ENCODE data around the gene ZNF189. TPM values are rescaled to one million over a fixed set of nuclear protein-coding genes. Genes with fewer than 3 reads are reported as not detected.

The ZNF189 gene
- total RNA-seq, 1 experiment from 2014 or later: 15.5 TPM

DNA sequence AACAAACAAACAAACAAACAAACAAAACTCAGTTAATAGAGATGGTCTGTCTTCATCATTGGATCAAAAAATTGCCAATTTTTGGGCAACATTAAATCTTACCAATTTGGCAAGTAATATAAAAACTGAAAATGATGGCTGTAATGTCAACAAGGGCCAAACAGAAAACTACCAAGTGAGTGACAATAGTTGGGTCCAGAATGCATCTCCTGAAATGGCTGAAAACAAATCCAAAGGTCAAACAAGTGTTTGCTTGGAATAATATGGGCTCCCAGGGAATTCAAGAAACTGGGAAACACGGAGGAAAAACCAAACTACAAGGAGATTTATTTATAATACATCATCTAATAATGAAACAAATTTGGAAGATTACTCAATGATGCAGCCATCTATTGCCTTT is 39.0 kb upstream of the ZNF189 start:
- H3K4me1 ChIP-seq (ENCODE audit: low read length): no peaks in the 10 kb centered on the region
- H3K4me3 ChIP-seq (ENCODE audit: low read length): no peak overlapping the region
- H3K4me2 ChIP-seq (ENCODE audit: low read depth, low read length, poor library complexity, severe bottlenecking): no peak overlapping the region
- H2AFZ ChIP-seq (ENCODE audit: low read length): no peak overlapping the region
- H3K27ac ChIP-seq (ENCODE audit: low read length): no peak overlapping the region
- no peak overlapping the region for H3K9ac ChIP-seq (ENCODE audit: low read length)
- no peaks in the 10 kb centered on the region for H4K20me1 ChIP-seq (ENCODE audit: insufficient read depth, low read depth, low read length)
- no peaks in the 10 kb centered on the region for H3K27me3 ChIP-seq (ENCODE audit: low read length)
- H3K9me3 ChIP-seq (ENCODE audit: low read length): no peaks in the 10 kb centered on the region
- no peaks in the 10 kb centered on the region for H3K36me3 ChIP-seq (ENCODE audit: insufficient read depth, low read length)
- no peaks in the 10 kb centered on the region for H3K9me2 ChIP-seq (replicated peaks; ENCODE audit: insufficient read depth, low read length)
- no peaks in the 10 kb centered on the region for H3K79me2 ChIP-seq (ENCODE audit: low read length)
- no peak for DNase-seq

DNA sequence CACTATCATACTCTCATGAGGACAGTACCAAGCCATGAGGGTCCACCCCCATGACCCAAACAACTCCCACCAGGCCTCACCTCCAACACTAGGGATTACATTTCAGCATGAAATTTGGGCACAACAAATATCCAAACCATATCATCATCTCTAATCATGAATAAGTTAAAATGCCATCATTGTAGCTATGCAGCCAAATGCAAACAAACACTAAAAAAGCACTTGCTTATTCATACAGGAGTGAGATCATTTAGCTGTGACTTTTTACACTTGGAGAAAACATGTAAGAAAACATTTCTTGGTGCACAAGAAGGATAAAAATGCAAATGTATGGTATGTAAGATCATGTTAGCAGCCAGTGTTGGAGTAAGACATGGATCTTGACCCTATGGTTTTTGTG is 38.0 kb upstream of the ZNF189 start:
- H4K20me1 ChIP-seq (ENCODE audit: insufficient read depth, low read depth, low read length): no peaks in the 10 kb centered on the region
- no peak overlapping the region for H2AFZ ChIP-seq (ENCODE audit: low read length)
- no peak overlapping the region for H3K4me2 ChIP-seq (ENCODE audit: low read depth, low read length, poor library complexity, severe bottlenecking)
- H3K79me2 ChIP-seq (ENCODE audit: low read length): no peaks in the 10 kb centered on the region
- no peaks in the 10 kb centered on the region for H3K4me1 ChIP-seq (ENCODE audit: low read length)
- H3K27ac ChIP-seq (ENCODE audit: low read length): no peak overlapping the region
- H3K9ac ChIP-seq (ENCODE audit: low read length): no peak overlapping the region
- no peaks in the 10 kb centered on the region for H3K36me3 ChIP-seq (ENCODE audit: insufficient read depth, low read length)
- no peak for DNase-seq
- no peaks in the 10 kb centered on the region for H3K9me3 ChIP-seq (ENCODE audit: low read length)
- H3K4me3 ChIP-seq (ENCODE audit: low read length): no peak overlapping the region
- H3K27me3 ChIP-seq (ENCODE audit: low read length): no peaks in the 10 kb centered on the region
- H3K9me2 ChIP-seq (replicated peaks; ENCODE audit: insufficient read depth, low read length): no peaks in the 10 kb centered on the region

DNA sequence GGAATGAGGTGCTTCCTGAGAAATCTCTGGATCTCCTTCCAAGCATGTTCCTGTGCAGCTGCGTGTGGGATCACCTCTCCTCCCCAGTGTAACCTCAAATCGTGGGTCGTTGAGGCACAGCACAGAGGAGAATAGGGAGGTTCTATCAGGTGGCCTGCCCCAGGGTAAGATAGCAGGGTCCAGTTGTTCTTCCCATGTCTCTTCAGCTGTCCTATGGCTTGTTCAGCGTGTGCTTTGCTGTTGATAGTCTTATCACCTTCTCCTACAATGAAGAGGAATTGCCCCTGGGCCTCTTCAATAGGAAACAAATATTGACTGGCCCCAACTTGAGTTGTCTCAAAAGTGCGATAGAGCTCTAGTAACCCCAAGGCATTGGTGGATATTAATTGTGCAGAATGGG is 36.2 kb upstream of the ZNF189 start:
- Histone ChIP-seq H3K4me1 (ENCODE audit: low read length) (no peaks in the 10 kb centered on the region), H3K4me2 (ENCODE audit: low read depth, low read length, poor library complexity, severe bottlenecking) (no peak overlapping the region), H3K9me2 (replicated peaks; ENCODE audit: insufficient read depth, low read length) (no peaks in the 10 kb centered on the region)

DNA sequence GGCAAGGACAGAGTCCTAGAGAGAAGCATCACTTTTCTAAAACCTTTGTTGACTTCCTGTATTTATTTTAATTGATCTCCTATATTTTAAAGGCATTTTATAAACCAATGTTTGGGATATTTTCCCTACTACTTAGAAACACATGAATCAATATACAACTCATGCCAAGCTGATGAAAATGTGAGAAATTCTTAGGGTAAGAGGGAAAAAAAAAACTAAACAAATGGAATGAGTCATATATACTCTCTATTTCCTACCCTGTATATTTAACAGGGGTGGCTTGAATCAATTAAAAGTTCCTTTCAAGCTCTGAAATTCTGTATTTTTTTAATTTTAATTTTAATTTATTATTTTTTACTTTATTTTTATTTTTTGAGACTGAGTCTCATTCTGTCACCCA is 33.5 kb upstream of the ZNF189 start:
- no peak for DNase-seq
- Histone ChIP-seq H3K27ac (ENCODE audit: low read length) (no peak overlapping the region), H4K20me1 (ENCODE audit: insufficient read depth, low read depth, low read length) (no peaks in the 10 kb centered on the region), H3K9ac (ENCODE audit: low read length) (no peak overlapping the region), H3K9me3 (ENCODE audit: low read length) (no peaks in the 10 kb centered on the region), H3K27me3 (ENCODE audit: low read length) (no peaks in the 10 kb centered on the region), H3K36me3 (ENCODE audit: insufficient read depth, low read length) (no peaks in the 10 kb centered on the region), H3K4me1 (ENCODE audit: low read length) (peaks cover 7% of the 10 kb centered on the region), H3K9me2 (replicated peaks; ENCODE audit: insufficient read depth, low read length) (no peaks in the 10 kb centered on the region), H3K4me2 (ENCODE audit: low read depth, low read length, poor library complexity, severe bottlenecking) (no peak overlapping the region), H3K4me3 (ENCODE audit: low read length) (no peak overlapping the region), H2AFZ (ENCODE audit: low read length) (no peak overlapping the region), H3K79me2 (ENCODE audit: low read length) (no peaks in the 10 kb centered on the region)

More for the DNA sequence above, 36.2 kb upstream of the ZNF189 start:
- DNase-seq: no peak
- Histone ChIP-seq H3K36me3 (ENCODE audit: insufficient read depth, low read length) (no peaks in the 10 kb centered on the region), H3K79me2 (ENCODE audit: low read length) (no peaks in the 10 kb centered on the region), H3K27me3 (ENCODE audit: low read length) (no peaks in the 10 kb centered on the region), H4K20me1 (ENCODE audit: insufficient read depth, low read depth, low read length) (no peaks in the 10 kb centered on the region), H3K4me3 (ENCODE audit: low read length) (no peak overlapping the region), H3K9me3 (ENCODE audit: low read length) (no peaks in the 10 kb centered on the region), H3K9ac (ENCODE audit: low read length) (no peak overlapping the region), H2AFZ (ENCODE audit: low read length) (no peak overlapping the region), H3K27ac (ENCODE audit: low read length) (no peak overlapping the region)

DNA sequence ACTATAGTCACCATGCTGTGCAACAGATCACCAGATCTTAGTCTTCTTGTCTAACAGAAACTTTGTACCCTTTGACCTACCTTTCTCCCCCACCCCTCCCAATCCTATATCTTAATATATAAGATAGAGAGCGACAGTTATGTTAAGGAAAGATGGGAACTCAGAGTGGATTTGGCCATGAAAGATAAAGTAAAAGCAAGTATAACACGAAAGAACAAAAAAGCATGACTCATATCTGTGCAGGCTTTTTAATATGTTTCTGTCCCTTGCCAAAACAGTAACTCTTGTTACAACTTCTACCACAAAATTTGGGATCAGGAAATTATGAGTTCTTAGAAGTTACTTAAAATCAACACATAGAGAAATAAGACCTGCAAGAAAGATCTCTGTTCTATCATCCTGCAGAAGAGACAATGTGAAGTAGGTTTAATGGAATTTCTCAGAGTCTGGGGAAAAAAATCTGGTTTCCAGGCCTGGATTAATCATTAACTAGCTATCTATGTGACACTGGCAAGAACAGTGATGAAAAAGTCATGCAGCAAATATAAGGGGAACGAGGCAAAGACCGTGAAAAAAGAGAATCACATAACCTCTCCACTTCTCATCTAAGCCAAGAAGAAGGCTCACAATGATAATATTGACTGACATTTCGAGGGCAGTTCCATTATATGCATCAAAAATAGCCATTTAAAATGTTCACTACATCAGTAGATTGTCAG is 32.5 kb upstream of the ZNF189 start:
- no peak for DNase-seq
- Histone ChIP-seq H3K36me3 (ENCODE audit: insufficient read depth, low read length) (no peaks in the 10 kb centered on the region), H3K4me3 (ENCODE audit: low read length) (no peak overlapping the region), H2AFZ (ENCODE audit: low read length) (no peak overlapping the region), H4K20me1 (ENCODE audit: insufficient read depth, low read depth, low read length) (no peaks in the 10 kb centered on the region), H3K9me3 (ENCODE audit: low read length) (no peaks in the 10 kb centered on the region), H3K79me2 (ENCODE audit: low read length) (no peaks in the 10 kb centered on the region), H3K4me2 (ENCODE audit: low read depth, low read length, poor library complexity, severe bottlenecking) (no peak overlapping the region), H3K27me3 (ENCODE audit: low read length) (no peaks in the 10 kb centered on the region), H3K9me2 (replicated peaks; ENCODE audit: insufficient read depth, low read length) (no peaks in the 10 kb centered on the region), H3K27ac (ENCODE audit: low read length) (no peak overlapping the region), H3K4me1 (ENCODE audit: low read length) (peaks cover 7% of the 10 kb centered on the region), H3K9ac (ENCODE audit: low read length) (no peak overlapping the region)

DNA sequence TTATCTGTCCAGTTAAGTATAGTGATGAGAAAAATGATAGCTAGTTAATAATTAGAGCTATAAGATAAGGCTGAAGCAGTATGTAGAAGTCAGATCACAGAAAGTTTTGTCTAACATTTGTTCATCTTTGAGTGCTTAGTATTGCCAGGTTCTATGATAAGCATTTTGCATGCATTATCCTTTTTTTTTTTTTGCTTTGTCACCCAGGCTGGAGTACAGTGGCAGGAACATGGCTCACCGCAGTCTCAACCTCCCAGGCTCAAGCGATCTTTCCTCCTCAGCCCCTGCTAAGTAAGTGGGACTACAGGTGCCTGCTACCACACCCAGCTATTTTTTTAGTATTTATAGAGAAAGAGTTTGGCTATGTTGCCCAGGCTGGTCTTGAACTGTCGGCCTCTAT is 31.3 kb upstream of the ZNF189 start:
- H3K9me3 ChIP-seq (ENCODE audit: low read length): no peaks in the 10 kb centered on the region
- no peaks in the 10 kb centered on the region for H4K20me1 ChIP-seq (ENCODE audit: insufficient read depth, low read depth, low read length)
- H3K79me2 ChIP-seq (ENCODE audit: low read length): no peaks in the 10 kb centered on the region
- H3K27me3 ChIP-seq (ENCODE audit: low read length): no peaks in the 10 kb centered on the region
- peaks cover 7% of the 10 kb centered on the region for H3K4me1 ChIP-seq (ENCODE audit: low read length)
- no peak overlapping the region for H3K27ac ChIP-seq (ENCODE audit: low read length)
- no peak overlapping the region for H3K4me2 ChIP-seq (ENCODE audit: low read depth, low read length, poor library complexity, severe bottlenecking)
- H3K9me2 ChIP-seq (replicated peaks; ENCODE audit: insufficient read depth, low read length): no peaks in the 10 kb centered on the region
- H3K4me3 ChIP-seq (ENCODE audit: low read length): no peak overlapping the region
- no peaks in the 10 kb centered on the region for H3K36me3 ChIP-seq (ENCODE audit: insufficient read depth, low read length)
- H3K9ac ChIP-seq (ENCODE audit: low read length): no peak overlapping the region
- DNase-seq: no peak
- H2AFZ ChIP-seq (ENCODE audit: low read length): no peak overlapping the region

DNA sequence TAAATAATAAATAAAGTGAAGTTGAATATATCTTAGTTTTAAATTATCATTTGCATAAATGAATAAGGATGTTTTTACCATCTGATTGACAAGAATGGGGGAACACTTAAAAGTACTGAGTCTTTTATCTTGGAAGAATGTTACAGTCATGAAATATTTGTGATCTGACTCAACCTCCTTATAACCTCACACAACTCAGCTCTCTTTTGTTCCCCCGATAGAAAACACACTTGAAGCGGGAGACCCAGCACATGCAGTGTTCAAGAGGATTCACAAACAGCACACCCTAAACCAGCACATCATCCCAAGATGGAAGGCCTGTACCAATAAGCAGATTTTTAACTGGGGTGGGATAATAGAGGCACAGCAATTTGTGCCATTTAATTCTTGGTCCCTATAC is 29.4 kb upstream of the ZNF189 start:
- Histone ChIP-seq H3K36me3 (ENCODE audit: insufficient read depth, low read length) (no peaks in the 10 kb centered on the region), H2AFZ (ENCODE audit: low read length) (no peak overlapping the region), H3K4me1 (ENCODE audit: low read length) (peaks cover 7% of the 10 kb centered on the region), H3K27ac (ENCODE audit: low read length) (no peak overlapping the region), H3K9me2 (replicated peaks; ENCODE audit: insufficient read depth, low read length) (no peaks in the 10 kb centered on the region), H3K9me3 (ENCODE audit: low read length) (no peaks in the 10 kb centered on the region), H3K4me2 (ENCODE audit: low read depth, low read length, poor library complexity, severe bottlenecking) (no peak overlapping the region), H3K9ac (ENCODE audit: low read length) (no peak overlapping the region), H3K27me3 (ENCODE audit: low read length) (no peaks in the 10 kb centered on the region), H3K4me3 (ENCODE audit: low read length) (no peak overlapping the region), H3K79me2 (ENCODE audit: low read length) (no peaks in the 10 kb centered on the region), H4K20me1 (ENCODE audit: insufficient read depth, low read depth, low read length) (no peaks in the 10 kb centered on the region)
- no peak for DNase-seq

DNA sequence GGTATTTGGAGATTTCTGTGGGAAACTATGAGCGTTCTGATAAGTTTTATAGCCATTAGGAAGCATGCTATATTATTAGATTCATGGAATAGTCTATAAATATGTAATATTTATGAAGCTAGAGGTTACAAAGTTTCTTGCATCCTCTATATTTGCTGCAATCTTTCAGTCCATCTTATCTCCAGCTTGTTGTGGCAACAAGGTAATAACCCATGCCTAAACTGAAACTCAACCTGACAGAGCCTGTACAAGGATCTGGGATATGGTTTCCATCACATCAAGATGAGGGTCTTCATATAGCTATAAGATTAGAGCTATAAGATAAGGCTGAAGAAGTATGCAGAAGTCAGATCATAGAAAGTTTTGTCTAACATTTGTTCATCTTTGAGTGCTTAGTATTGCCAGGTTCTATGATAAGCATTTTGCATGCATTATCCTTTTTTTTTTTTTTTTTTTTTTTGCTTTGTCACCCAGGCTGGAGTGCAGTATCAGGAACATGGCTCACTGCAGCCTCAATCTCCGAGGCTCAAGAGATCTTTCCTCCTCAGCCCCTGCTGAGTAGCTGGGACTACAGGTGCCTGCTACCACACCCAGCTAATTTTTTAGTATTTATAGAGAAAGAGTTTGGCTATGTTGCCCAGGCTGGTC is 28.6 kb upstream of the ZNF189 start:
- H3K27ac ChIP-seq (ENCODE audit: low read length): no peak overlapping the region
- no peaks in the 10 kb centered on the region for H4K20me1 ChIP-seq (ENCODE audit: insufficient read depth, low read depth, low read length)
- H3K9ac ChIP-seq (ENCODE audit: low read length): no peak overlapping the region
- H3K36me3 ChIP-seq (ENCODE audit: insufficient read depth, low read length): no peaks in the 10 kb centered on the region
- H3K27me3 ChIP-seq (ENCODE audit: low read length): no peaks in the 10 kb centered on the region
- H2AFZ ChIP-seq (ENCODE audit: low read length): no peak overlapping the region
- no peaks in the 10 kb centered on the region for H3K9me2 ChIP-seq (replicated peaks; ENCODE audit: insufficient read depth, low read length)
- no peaks in the 10 kb centered on the region for H3K79me2 ChIP-seq (ENCODE audit: low read length)
- H3K4me1 ChIP-seq (ENCODE audit: low read length): peaks cover 7% of the 10 kb centered on the region
- no peak overlapping the region for H3K4me2 ChIP-seq (ENCODE audit: low read depth, low read length, poor library complexity, severe bottlenecking)
- no peaks in the 10 kb centered on the region for H3K9me3 ChIP-seq (ENCODE audit: low read length)
- no peak overlapping the region for H3K4me3 ChIP-seq (ENCODE audit: low read length)
- DNase-seq: no peak

Data from Karpas-422 (cell line).